ENCODE measurements around the gene DPY30.

DPY30 gene

DNA sequence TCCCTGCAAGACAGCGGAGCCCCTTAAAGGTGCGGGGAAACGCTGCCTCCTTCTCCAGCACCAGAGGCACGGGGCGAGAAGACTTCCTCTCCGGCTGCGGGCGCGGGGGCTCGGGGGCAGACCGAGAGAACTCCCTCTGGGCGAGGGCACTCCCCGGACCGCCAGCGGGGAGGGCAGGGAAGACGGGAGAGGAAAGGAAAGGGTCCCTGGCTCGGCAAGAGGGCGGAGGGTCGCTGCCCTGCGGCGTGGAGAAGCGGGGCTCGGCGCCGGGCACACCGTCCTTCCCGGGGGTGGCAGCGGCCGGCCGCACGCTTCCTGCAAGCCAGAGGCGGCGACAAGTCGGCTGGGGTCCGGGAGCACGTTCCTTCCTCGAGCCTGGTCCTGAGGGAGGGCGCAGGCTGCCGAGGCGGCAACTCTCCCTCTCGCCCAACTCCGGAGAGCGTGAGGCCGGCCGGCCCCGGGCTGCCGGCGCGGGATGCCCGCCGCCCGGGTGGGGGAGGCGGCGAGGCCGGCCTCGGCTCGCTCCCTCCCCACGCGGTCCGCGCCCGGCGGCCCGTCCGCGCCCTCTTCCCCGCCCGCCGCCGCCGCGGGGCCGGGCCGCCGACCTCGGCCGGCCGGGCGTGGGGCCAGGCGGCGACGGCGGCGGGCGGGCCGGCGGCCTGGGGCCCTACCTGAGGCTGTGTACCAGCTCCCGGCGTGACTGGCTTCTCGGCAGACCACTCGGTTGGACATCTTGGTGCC lies 29.9 kb downstream of the DPY30 start:
- DNase-seq: peak; percentile 41 to 78 (median 62)

DNA sequence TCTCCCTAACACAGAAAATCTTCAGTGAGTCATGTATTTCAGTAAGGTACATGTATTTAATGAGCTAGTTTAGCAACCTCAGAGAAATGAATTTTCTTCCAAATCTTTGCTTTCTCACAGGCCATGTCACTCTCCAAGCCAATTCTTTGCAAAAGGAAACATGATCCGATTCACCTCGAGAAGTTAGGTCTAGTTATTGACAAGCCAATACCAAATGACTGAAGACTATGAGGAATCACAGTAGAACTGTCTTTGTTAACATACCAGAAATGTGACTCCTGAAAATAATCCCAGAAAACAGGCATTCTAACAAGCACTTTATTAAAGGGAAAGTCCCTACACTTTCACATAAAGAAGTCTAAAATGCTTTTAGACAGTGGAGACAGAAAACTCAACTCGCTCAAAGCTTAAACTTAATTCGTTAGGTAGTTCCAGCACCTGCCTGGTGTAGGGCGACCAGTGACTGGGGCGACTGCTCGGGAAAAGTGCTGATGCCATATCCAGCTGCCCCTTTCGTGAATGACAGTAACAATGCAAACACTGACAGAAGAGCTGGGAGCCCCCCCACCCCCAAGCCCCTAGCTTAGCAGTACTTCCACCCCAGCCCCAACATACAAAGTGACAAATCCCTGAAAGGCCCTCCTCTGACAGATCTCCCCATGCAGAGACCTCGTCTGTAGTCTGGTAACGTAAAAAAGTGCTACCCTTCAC lies 30.6 kb downstream of the DPY30 start:
- DNase-seq: no peak

GRCh38 chr2:32007121-32007391 lies 32.5 kb downstream of the DPY30 start:
- DNase-seq: no peak

GRCh38 chr2:32005371-32005976 lies 34.1 kb downstream of the DPY30 start:
- no peak for DNase-seq

DNA sequence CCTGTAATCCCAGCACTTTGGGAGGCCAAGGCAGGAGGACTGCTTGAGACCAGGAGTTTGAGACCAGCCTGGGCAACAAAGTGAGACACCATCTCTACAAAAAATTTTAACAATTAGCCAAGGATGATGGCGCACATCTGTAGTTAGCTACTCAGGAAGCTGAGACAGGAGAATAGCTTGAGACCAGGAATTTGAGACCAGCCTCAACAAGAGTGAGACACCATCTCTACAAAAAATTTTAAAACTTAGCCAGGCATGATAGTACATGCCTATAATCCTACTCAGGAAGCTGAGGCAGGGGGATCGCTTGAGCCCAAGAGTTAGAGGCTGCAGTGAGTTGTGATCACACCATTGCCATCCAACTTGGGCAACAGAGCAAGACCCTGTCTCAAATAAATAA lies 35.8 kb downstream of the DPY30 start:
- no peak for DNase-seq

- DNase-seq: no peak
Observed at GRCh38 chr2:32002406-32002805, 37.2 kb downstream of the DPY30 start.

DNA sequence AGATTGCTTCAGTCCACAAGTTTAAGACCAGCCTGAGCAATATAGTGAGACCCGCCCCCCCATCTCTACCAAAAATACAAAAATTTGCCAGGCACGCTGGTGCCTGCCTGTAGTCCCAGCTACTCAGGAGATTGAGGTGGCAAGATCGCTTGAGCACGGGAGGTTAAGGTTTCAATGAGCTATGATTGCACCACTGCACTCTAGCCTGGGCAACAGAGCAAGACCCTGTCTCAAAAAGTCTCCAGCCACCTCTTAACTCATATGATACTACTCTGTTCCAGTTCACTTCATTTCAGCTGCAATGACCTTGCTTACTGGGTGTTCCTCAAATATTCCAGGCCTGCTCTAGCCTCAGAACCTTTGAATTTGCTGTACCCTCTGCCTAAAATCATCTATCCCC lies 40.2 kb downstream of the DPY30 start:
- DNase-seq: no peak

- DNase-seq: peak; percentile 14 to 32 (median 32)
Observed at GRCh38 chr2:31998731-31999383, 40.7 kb downstream of the DPY30 start.

DNA sequence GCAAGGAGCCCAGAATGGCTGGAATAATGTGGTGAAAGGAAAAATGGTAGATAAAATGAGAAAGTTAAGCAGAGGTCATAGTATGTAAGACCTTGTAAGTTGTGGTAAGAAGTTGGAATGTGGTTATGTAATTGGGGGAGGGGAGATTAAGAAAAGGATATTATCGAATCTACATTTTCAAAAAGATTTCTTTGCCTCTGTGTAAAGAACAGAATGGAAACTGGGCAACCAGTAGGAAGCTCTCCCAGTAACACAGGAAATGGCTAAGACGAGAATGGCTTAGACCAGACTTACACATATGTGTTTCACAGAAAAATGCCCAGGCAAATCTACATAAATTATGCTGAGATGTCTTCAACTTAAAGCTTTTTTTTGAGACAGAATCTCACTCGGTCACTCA lies 42.0 kb downstream of the DPY30 start:
- peak in 1 of 3 donors; percentile 14 for DNase-seq

DNA sequence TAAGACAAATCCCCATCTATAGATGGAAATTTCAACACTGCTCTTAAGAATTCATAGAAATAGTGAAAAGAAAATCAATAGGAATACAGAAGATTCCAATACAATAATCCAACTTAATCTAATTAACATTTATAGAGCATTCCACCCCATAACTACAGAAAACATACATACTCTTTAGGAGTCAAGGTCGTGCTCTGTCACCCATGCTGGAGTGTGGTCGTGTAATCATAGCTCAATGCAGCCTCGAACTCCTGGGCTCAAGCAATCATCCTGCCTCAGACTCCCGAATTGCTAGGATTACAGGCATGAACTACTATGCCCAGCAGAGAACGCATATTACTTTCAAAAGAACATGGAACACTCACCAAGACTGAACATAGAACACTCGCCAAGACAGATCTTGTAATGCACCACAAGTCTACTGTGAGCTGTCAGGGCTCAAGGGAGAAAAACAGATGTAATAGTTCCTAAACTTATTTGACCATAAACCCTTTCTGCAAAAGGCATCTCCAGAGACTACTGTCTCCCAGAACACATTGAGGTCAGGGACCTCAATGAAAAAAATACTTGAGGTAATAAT lies 42.9 kb downstream of the DPY30 start:
- DNase-seq: no peak

GRCh38 chr2:31992934-31993333 lies 46.7 kb downstream of the DPY30 start:
- no peak for DNase-seq

DNA sequence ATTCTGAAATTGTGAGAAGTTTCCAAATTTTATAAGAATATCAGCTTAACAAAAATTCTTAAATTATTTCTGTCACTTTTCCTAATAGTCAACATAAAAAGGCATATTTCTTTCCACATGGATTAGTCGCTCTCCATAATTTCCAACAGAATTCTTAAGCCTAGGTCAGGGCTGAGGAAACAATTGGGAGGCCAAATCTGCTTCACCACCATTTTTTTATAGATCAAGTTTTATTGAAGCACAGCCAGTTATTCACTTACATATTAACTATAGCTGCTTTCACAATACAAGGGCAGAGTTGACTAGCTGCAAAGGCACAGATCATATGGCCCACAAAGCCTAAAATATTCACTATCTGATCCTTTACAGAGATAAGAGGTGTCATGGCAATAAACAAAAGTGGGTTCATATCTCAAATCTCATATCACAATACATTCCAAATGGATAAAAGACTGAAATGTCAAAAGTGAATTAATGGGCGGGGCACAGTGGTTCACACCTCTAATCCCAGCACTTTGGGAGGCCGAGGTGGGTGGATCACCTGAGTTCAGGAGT lies 47.5 kb downstream of the DPY30 start:
- no peak for DNase-seq

DNA sequence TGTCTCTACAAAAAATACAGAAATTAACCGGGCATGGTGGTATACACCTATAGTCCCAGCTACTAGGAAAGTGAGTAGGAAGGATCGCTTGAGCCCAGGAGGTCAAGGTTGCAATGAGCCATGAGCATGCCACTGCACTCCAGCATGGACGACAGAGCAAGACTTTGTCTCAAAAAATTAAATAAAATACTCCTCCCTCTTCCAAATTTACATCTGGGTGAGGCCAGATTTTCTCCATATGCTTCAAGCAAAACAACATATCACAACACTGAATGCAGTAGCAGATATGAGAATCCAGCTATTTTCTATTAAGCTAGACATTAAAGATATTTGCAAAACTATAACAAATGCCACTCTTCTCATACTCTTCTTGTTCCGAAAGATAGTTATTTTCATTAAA lies 49.7 kb downstream of the DPY30 start:
- DNase-seq: no peak

DNA sequence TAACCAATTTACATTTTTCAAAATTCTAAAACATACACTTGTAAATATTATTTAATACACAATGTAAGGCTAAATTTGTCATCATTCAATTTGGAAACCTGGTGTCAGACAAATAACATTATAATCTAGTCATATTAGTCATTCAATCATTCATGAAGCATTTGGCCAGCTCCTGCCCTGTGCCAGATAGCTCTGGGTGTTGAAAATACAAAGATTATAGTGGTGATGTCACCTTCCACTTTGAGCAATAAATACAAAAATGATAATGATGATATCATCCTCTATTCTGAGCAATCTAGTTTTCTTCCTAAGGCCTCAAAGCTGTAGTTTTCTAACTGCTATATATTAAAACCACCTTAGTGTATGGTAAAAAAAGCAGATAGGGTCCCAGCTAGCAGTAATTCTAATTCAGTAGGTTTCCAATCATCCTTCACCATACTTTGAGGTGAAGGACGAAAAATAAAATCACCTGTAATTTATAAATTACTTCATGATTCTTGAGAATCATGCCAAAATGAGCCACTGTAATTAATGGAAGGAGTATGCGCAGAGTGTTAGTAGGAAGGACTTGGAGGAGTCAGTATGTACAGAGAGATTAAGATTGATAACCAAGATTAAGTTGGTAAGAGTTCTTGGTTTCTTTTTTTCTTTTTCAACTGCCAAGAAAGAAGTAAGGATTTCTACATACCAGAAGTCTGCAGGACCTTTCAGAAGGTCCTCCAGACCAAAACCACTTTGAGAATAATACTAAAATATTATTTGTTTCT lies 52.0 kb downstream of the DPY30 start:
- DNase-seq: peak; percentile 58 to 81 (median 68)

- DNase-seq: no peak
Observed at GRCh38 chr2:31986906-31987305, 52.7 kb downstream of the DPY30 start.

- DNase-seq: peak in 1 of 3 donors; percentile 29
Observed at GRCh38 chr2:31983762-31984467, 55.7 kb downstream of the DPY30 start.

GRCh38 chr2:31980674-31981356 lies 58.8 kb downstream of the DPY30 start:
- DNase-seq: peak; percentile 47 to 67 (median 63)

DNA sequence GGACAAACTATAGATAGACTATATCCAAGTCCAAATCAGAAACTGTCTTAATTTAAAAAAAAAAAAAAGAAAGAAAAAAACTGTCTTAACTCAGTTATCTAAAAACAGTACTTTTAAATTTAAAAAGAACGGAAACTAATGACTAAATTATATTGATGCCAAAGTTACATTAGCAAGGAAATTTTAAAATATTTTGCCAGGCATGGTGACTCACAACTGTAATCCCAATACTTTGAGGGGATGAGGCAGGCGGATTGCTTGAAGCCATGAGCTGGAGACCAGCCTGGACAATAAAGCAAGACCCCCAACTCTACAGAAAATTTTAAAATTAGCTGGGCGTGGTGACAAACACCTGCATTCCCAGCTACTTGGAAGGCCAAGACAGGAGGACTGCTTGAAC lies 59.6 kb downstream of the DPY30 start:
- DNase-seq: peak in 2 of 3 donors; percentile 45 to 75

GRCh38 chr2:31979018-31979417 lies 60.6 kb downstream of the DPY30 start:
- no peak for DNase-seq

DNA sequence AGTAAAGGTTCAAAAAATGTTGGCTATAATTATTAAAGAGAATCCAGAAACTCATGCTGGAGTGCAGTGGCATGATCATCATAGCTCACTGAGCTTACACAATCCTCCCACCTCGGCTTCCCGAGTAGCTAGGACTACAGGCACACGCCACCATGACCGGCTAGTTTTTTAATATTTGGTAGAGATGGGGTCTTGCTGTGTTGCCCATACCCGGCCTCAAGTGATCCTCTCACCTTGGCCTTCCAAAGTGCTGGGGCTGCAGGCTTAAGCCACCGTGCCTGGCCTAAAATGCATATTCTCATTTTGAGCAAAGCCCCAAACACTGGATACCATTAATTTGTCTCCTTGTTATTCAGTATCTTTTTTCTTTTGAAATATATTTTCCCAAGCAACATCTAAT lies 61.2 kb downstream of the DPY30 start:
- DNase-seq: no peak
